Gastrocnemius medialis (tissue), 4 donors: ENCODE data around the gene C8A.

Experiments
- POLR2A ChIP-seq, 2 donors: fragments of 450-650 bp; IDR thresholded peaks; one replicate each; pipeline ENCODE4 v1.6.1; 2017; ENCODE audit warnings: antibody characterized with exemption in 2 of 2, mild to moderate bottlenecking in 2 of 2, moderate library complexity in 2 of 2
- TF ChIP-seq, protein P1 (sequence below), 5 experiments: fragments of 450-650 bp in 3 of 5; fragments of 200-600 bp in 2 of 5; sonication (generic) in 2 of 5; IDR thresholded peaks in 4 of 5; conservative IDR thresholded peaks in 1 of 5; 1 replicate in 4 of 5; 2 replicates in 1 of 5; pipeline ENCODE4 v1.5.1; 2016 to 2019; ENCODE audit warnings: antibody characterized with exemption in 5 of 5, mild to moderate bottlenecking in 3 of 5, moderate library complexity in 3 of 5

DNA sequence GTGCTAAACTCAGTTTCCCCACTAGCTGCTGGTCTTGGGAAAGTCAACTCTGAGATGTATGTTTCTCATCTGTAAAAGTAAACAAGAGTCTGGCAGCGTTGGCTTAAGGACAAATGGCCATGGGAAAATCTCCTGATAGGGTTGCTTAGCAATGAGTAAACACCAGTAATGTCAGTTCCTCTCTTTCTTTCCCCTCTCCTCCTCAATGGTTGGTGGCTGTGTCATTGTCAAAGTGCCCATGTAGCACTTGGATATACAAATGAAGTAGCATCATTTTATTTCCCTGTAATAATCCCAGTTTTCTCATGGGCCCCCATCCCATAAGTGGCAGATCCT, 33.2 kb upstream of the C8A start:
- TF ChIP-seq, protein P1, sequence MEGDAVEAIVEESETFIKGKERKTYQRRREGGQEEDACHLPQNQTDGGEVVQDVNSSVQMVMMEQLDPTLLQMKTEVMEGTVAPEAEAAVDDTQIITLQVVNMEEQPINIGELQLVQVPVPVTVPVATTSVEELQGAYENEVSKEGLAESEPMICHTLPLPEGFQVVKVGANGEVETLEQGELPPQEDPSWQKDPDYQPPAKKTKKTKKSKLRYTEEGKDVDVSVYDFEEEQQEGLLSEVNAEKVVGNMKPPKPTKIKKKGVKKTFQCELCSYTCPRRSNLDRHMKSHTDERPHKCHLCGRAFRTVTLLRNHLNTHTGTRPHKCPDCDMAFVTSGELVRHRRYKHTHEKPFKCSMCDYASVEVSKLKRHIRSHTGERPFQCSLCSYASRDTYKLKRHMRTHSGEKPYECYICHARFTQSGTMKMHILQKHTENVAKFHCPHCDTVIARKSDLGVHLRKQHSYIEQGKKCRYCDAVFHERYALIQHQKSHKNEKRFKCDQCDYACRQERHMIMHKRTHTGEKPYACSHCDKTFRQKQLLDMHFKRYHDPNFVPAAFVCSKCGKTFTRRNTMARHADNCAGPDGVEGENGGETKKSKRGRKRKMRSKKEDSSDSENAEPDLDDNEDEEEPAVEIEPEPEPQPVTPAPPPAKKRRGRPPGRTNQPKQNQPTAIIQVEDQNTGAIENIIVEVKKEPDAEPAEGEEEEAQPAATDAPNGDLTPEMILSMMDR (IDR thresholded peaks at IDR 0.05 in 4 of 5, conservative IDR thresholded peaks at IDR 0.05 in 1 of 5) = no peak
- TF ChIP-seq POLR2A (IDR thresholded peaks at IDR 0.05) = no peak
